ENCODE data around the gene OSBPL10. TPM values are rescaled to one million over a fixed set of nuclear protein-coding genes. Genes with fewer than 3 reads are reported as not detected.

The OSBPL10 gene
- polyA plus RNA-seq, 1 donor from 2014 or later, result 2.0 TPM

DNA sequence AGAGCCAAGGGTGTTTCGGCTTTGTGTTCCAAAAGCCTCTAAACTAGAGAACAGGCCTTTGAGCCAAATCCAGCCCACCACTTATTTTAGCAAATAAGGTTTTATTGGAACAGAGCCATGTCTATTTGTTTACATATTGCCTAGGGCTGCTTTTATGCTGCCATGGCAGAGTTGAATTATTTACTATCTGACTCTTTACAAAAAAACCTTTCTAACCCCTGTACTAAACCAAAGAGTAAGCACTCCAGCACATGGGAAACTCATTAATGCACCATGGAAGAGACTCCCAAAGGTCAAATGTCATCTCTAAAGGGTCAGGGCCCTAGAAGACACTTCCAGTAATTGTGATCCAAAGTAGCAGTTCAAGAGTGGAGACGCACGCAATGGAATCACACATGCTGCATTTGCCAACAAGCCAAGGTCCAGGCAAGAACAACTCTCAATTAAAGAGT is 22.3 kb downstream of the OSBPL10 start:
- H2AFZ ChIP-seq (ENCODE audit: low read depth, low read length), result no peak overlapping the region

GRCh38 chr3:31957106-31957505 is 24.0 kb downstream of the OSBPL10 start:
- Histone ChIP-seq H3K4me3 (ENCODE audit: low read length) (no peak overlapping the region), H3K9me2 (ENCODE audit: insufficient read depth, low read length) (no peaks in the 10 kb centered on the region), H3K79me2 (replicated peaks; ENCODE audit: insufficient read depth, low read length) (no peaks in the 10 kb centered on the region), H3K36me3 (ENCODE audit: insufficient read depth, low read length) (no peaks in the 10 kb centered on the region), H3K27ac (ENCODE audit: low read length) (no peak overlapping the region), H2AFZ (ENCODE audit: low read depth, low read length) (no peak overlapping the region), H3K4me2 (ENCODE audit: low read length) (no peak overlapping the region), H4K20me1 (ENCODE audit: insufficient read depth) (no peaks in the 10 kb centered on the region), H3F3A (ENCODE audit: insufficient read depth, low read length, poor library complexity, severe bottlenecking) (no peaks in the 10 kb centered on the region), H3K9me3 (ENCODE audit: low read length) (no peaks in the 10 kb centered on the region), H3K27me3 (ENCODE audit: insufficient read depth, low read depth, low read length) (no peaks in the 10 kb centered on the region), H3K9ac (ENCODE audit: low read length) (no peak overlapping the region)
- TF ChIP-seq MXI1 (conservative IDR thresholded peaks at IDR 0.05; ENCODE audit: poor library complexity, severe bottlenecking), result no peak
- TF ChIP-seq SMC3 (conservative IDR thresholded peaks at IDR 0.05; ENCODE audit: poor library complexity), result no peak
- TF ChIP-seq RAD21 (conservative IDR thresholded peaks at IDR 0.05), result no peak
- TF ChIP-seq TAF1 (IDR thresholded peaks at IDR 0.05; ENCODE audit: low read depth), result no peak
- TF ChIP-seq POLR2AphosphoS5 (IDR thresholded peaks at IDR 0.05), result no peak
- TF ChIP-seq CTCF (IDR thresholded peaks at IDR 0.05; ENCODE audit: poor library complexity, severe bottlenecking), result no peak
- TF ChIP-seq, protein P1, sequence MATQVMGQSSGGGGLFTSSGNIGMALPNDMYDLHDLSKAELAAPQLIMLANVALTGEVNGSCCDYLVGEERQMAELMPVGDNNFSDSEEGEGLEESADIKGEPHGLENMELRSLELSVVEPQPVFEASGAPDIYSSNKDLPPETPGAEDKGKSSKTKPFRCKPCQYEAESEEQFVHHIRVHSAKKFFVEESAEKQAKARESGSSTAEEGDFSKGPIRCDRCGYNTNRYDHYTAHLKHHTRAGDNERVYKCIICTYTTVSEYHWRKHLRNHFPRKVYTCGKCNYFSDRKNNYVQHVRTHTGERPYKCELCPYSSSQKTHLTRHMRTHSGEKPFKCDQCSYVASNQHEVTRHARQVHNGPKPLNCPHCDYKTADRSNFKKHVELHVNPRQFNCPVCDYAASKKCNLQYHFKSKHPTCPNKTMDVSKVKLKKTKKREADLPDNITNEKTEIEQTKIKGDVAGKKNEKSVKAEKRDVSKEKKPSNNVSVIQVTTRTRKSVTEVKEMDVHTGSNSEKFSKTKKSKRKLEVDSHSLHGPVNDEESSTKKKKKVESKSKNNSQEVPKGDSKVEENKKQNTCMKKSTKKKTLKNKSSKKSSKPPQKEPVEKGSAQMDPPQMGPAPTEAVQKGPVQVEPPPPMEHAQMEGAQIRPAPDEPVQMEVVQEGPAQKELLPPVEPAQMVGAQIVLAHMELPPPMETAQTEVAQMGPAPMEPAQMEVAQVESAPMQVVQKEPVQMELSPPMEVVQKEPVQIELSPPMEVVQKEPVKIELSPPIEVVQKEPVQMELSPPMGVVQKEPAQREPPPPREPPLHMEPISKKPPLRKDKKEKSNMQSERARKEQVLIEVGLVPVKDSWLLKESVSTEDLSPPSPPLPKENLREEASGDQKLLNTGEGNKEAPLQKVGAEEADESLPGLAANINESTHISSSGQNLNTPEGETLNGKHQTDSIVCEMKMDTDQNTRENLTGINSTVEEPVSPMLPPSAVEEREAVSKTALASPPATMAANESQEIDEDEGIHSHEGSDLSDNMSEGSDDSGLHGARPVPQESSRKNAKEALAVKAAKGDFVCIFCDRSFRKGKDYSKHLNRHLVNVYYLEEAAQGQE (IDR thresholded peaks at IDR 0.05; ENCODE audit: borderline replicate concordance), result no peak
- TF ChIP-seq EP300 (conservative IDR thresholded peaks at IDR 0.05; ENCODE audit: poor library complexity, severe bottlenecking), result no peak
- no peak for TF ChIP-seq EZH2 (IDR thresholded peaks at IDR 0.05; ENCODE audit: borderline replicate concordance, insufficient read depth, low read length, poor library complexity, severe bottlenecking)

More for the DNA sequence above, 22.3 kb downstream of the OSBPL10 start:
- no peaks in the 10 kb centered on the region for H3K36me3 ChIP-seq (ENCODE audit: insufficient read depth, low read length)
- H3K27me3 ChIP-seq (ENCODE audit: insufficient read depth, low read depth, low read length), result no peaks in the 10 kb centered on the region
- TF ChIP-seq CTCF (IDR thresholded peaks at IDR 0.05; ENCODE audit: poor library complexity, severe bottlenecking), result no peak
- TF ChIP-seq EP300 (conservative IDR thresholded peaks at IDR 0.05; ENCODE audit: poor library complexity, severe bottlenecking), result no peak
- TF ChIP-seq POLR2AphosphoS5 (IDR thresholded peaks at IDR 0.05), result no peak
- TF ChIP-seq, protein P1 (IDR thresholded peaks at IDR 0.05; ENCODE audit: borderline replicate concordance), result no peak
- no peak for TF ChIP-seq EZH2 (IDR thresholded peaks at IDR 0.05; ENCODE audit: borderline replicate concordance, insufficient read depth, low read length, poor library complexity, severe bottlenecking)
- no peaks in the 10 kb centered on the region for H3K79me2 ChIP-seq (replicated peaks; ENCODE audit: insufficient read depth, low read length)
- H3F3A ChIP-seq (ENCODE audit: insufficient read depth, low read length, poor library complexity, severe bottlenecking), result no peaks in the 10 kb centered on the region
- no peak overlapping the region for H3K4me3 ChIP-seq (ENCODE audit: low read length)
- H4K20me1 ChIP-seq (ENCODE audit: insufficient read depth), result no peaks in the 10 kb centered on the region
- no peak overlapping the region for H3K4me2 ChIP-seq (ENCODE audit: low read length)
- no peak overlapping the region for H3K27ac ChIP-seq (ENCODE audit: low read length)
- H3K9ac ChIP-seq (ENCODE audit: low read length), result no peak overlapping the region
- no peaks in the 10 kb centered on the region for H3K9me2 ChIP-seq (ENCODE audit: insufficient read depth, low read length)
- no peaks in the 10 kb centered on the region for H3K9me3 ChIP-seq (ENCODE audit: low read length)

Measured in neural cell (in vitro differentiated cells).